Measurements from ENCODE around the gene SLC25A23.
A peak's percentile ranks its signal among the peaks of the same experiment; 100 is the strongest.

Gene SLC25A23

GRCh38 chr19:6489278-6490061, 29.9 kb upstream of the SLC25A23 start:
- H3K27ac ChIP-seq: no peak overlapping the region
- no peak for DNase-seq (ENCODE audit: low spot score)
- ChIA-PET CTCF (interaction anchor here (0.7 kb wide), 1 partner anchor 363 kb away, joined by 3 read pairs; no protein-coding TSS in a partner anchor), POLR2A (ENCODE audit: low non-redundant PET) (no interaction called here)
- no peak for TF ChIP-seq CTCF (conservative IDR thresholded peaks at IDR 0.05; ENCODE audit: low read depth)

- TF ChIP-seq CTCF (conservative IDR thresholded peaks at IDR 0.05; ENCODE audit: low read depth): no peak
- H3K27ac ChIP-seq: no peak overlapping the region
- POLR2A ChIA-PET (ENCODE audit: low non-redundant PET): no interaction called here
- DNase-seq (ENCODE audit: low spot score): no peak
- CTCF ChIA-PET: no interaction called here
Measured at GRCh38 chr19:6484831-6485230, 25.2 kb upstream of the SLC25A23 start.

- POLR2A ChIA-PET (ENCODE audit: low non-redundant PET): no interaction called here
- CTCF ChIA-PET: no interaction called here
- DNase-seq (ENCODE audit: low spot score): no peak
- no peak overlapping the region for H3K27ac ChIP-seq
- no peak for TF ChIP-seq CTCF (conservative IDR thresholded peaks at IDR 0.05; ENCODE audit: low read depth)
Measured at GRCh38 chr19:6484230-6484629, 24.6 kb upstream of the SLC25A23 start.

- CTCF ChIA-PET: no interaction called here
- no peak for DNase-seq (ENCODE audit: low spot score)
- POLR2A ChIA-PET (ENCODE audit: low non-redundant PET): no interaction called here
Measured at GRCh38 chr19:6483235-6483634, 23.6 kb upstream of the SLC25A23 start.

GRCh38 chr19:6482343-6482686, 22.7 kb upstream of the SLC25A23 start:
- TF ChIP-seq CTCF (conservative IDR thresholded peaks at IDR 0.05; ENCODE audit: low read depth): no peak
- no peak overlapping the region for H3K27ac ChIP-seq
- ChIA-PET POLR2A (ENCODE audit: low non-redundant PET) (no interaction called here), CTCF (interaction anchor here (0.6 kb wide), 1 partner anchor 349 kb away, joined by 3 read pairs; no protein-coding TSS in a partner anchor)
- no peak for DNase-seq (ENCODE audit: low spot score)

More at GRCh38 chr19:6483235-6483634, 23.6 kb upstream of the SLC25A23 start:
- no peak for TF ChIP-seq CTCF (conservative IDR thresholded peaks at IDR 0.05; ENCODE audit: low read depth)
- no peak overlapping the region for H3K27ac ChIP-seq

GRCh38 chr19:6481541-6482342, 22.1 kb upstream of the SLC25A23 start, which contains the start of gene DENND1C:
DENND1C (minus strand) TSS chr19:6481787; CDS start chr19:6481695, 92 bp downstream.
- H3K27ac ChIP-seq: no peak within 1 kb of the TSS
- no peak for DNase-seq (ENCODE audit: low spot score)
- ChIA-PET POLR2A (ENCODE audit: low non-redundant PET) (no interaction called here), CTCF (interaction anchor here (0.6 kb wide), 1 partner anchor 350 kb away, joined by 3 read pairs; no protein-coding TSS in a partner anchor)
- peak; percentile 22 for TF ChIP-seq CTCF (conservative IDR thresholded peaks at IDR 0.05; ENCODE audit: low read depth)
